ENCODE data around the gene BIRC6.
A peak's percentile ranks its signal among the peaks of the same experiment; 100 is the strongest.
"Not testable (repeated sequence)": the region's sequence is repeated elsewhere in the genome, so short reads cannot be mapped to it uniquely, and the experiment has no call there.

The BIRC6 gene

GRCh38 chr2:32452338-32453064 is 95.7 kb downstream of the BIRC6 start:
- H3K9me3 Mint-ChIP-seq: no peaks in the 10 kb centered on the region
- no peak overlapping the region for H3K4me3 Mint-ChIP-seq
- H3K36me3 Mint-ChIP-seq (ENCODE audit: low read depth): peaks cover 45% of the 10 kb centered on the region
- no peaks in the 10 kb centered on the region for H3K27me3 Mint-ChIP-seq
- ATAC-seq: no peak
- no peak for DNase-seq
- H3K27ac Mint-ChIP-seq: no peak overlapping the region
- H3K4me1 Mint-ChIP-seq: no peaks in the 10 kb centered on the region

GRCh38 chr2:32453242-32454062 is 96.6 kb downstream of the BIRC6 start:
- Mint-ChIP-seq H3K27me3 (no peaks in the 10 kb centered on the region), H3K27ac (no peak overlapping the region), H3K36me3 (ENCODE audit: low read depth) (peaks cover 52% of the 10 kb centered on the region), H3K9me3 (no peaks in the 10 kb centered on the region), H3K4me1 (no peaks in the 10 kb centered on the region), H3K4me3 (no peak overlapping the region)
- ATAC-seq (no peak), DNase-seq (no peak)

GRCh38 chr2:32455816-32456215 is 99.0 kb downstream of the BIRC6 start:
- DNase-seq (no peak), ATAC-seq (no peak)
- Mint-ChIP-seq H3K27ac (no peak overlapping the region), H3K4me1 (no peaks in the 10 kb centered on the region), H3K4me3 (no peak overlapping the region), H3K27me3 (no peaks in the 10 kb centered on the region), H3K9me3 (no peaks in the 10 kb centered on the region), H3K36me3 (ENCODE audit: low read depth) (peaks cover 41% of the 10 kb centered on the region)

- no peaks in the 10 kb centered on the region for H3K9me3 Mint-ChIP-seq
- H3K36me3 Mint-ChIP-seq (ENCODE audit: low read depth): peaks cover 34% of the 10 kb centered on the region
- no peak overlapping the region for H3K4me3 Mint-ChIP-seq
- no peak overlapping the region for H3K27ac Mint-ChIP-seq
- no peak for DNase-seq
- no peaks in the 10 kb centered on the region for H3K27me3 Mint-ChIP-seq
- H3K4me1 Mint-ChIP-seq: no peaks in the 10 kb centered on the region
- no peak for ATAC-seq
These were observed 100.0 kb downstream of the BIRC6 start for GRCh38 chr2:32456808-32457207.

- Mint-ChIP-seq H3K27ac (no peak overlapping the region), H3K4me1 (no peaks in the 10 kb centered on the region), H3K36me3 (ENCODE audit: low read depth) (peaks cover 32% of the 10 kb centered on the region)
These were observed 101.0 kb downstream of the BIRC6 start for GRCh38 chr2:32457814-32458213.

GRCh38 chr2:32460861-32461260 is 104.0 kb downstream of the BIRC6 start:
- H3K4me1 Mint-ChIP-seq, H3K27ac Mint-ChIP-seq, ATAC-seq, DNase-seq, H3K9me3 Mint-ChIP-seq, H3K27me3 Mint-ChIP-seq, H3K4me3 Mint-ChIP-seq: not testable (repeated sequence)
- peaks cover 32% of the 10 kb centered on the region for H3K36me3 Mint-ChIP-seq (ENCODE audit: low read depth)

More at GRCh38 chr2:32457814-32458213, 101.0 kb downstream of the BIRC6 start:
- ATAC-seq: no peak
- Mint-ChIP-seq H3K9me3 (no peaks in the 10 kb centered on the region), H3K27me3 (no peaks in the 10 kb centered on the region), H3K4me3 (no peak overlapping the region)
- no peak for DNase-seq

- ATAC-seq (no peak), DNase-seq (no peak)
- Mint-ChIP-seq H3K27me3 (no peaks in the 10 kb centered on the region), H3K4me3 (no peak overlapping the region), H3K9me3 (no peaks in the 10 kb centered on the region), H3K36me3 (ENCODE audit: low read depth) (peaks cover 32% of the 10 kb centered on the region), H3K27ac (no peak overlapping the region), H3K4me1 (no peaks in the 10 kb centered on the region)
These were observed 106.3 kb downstream of the BIRC6 start for GRCh38 chr2:32463110-32463509.

GRCh38 chr2:32464431-32464830 is 107.6 kb downstream of the BIRC6 start:
- DNase-seq: no peak
- Mint-ChIP-seq H3K4me3 (no peak overlapping the region), H3K9me3 (no peaks in the 10 kb centered on the region), H3K4me1 (no peaks in the 10 kb centered on the region), H3K27me3 (no peaks in the 10 kb centered on the region), H3K36me3 (ENCODE audit: low read depth) (peaks cover 37% of the 10 kb centered on the region), H3K27ac (no peak overlapping the region)
- no peak for ATAC-seq

GRCh38 chr2:32472605-32473004 is 115.8 kb downstream of the BIRC6 start:
- Mint-ChIP-seq H3K27me3 (no peaks in the 10 kb centered on the region), H3K4me1 (peaks cover 10% of the 10 kb centered on the region), H3K9me3 (no peaks in the 10 kb centered on the region), H3K27ac (no peak overlapping the region), H3K36me3 (ENCODE audit: low read depth) (peaks cover 49% of the 10 kb centered on the region), H3K4me3 (no peak overlapping the region)
- DNase-seq (no peak), ATAC-seq (no peak)

- Mint-ChIP-seq H3K36me3 (ENCODE audit: low read depth) (peaks cover 45% of the 10 kb centered on the region), H3K9me3 (no peaks in the 10 kb centered on the region), H3K27ac (no peak overlapping the region), H3K4me3 (no peak overlapping the region), H3K27me3 (no peaks in the 10 kb centered on the region), H3K4me1 (peaks cover 10% of the 10 kb centered on the region)
- DNase-seq (no peak), ATAC-seq (peak; percentile 40)
These were observed 117.6 kb downstream of the BIRC6 start for GRCh38 chr2:32474381-32474780.

GRCh38 chr2:32478889-32479620 is 122.2 kb downstream of the BIRC6 start:
- DNase-seq (no peak), ATAC-seq (no peak)
- Mint-ChIP-seq H3K9me3 (no peaks in the 10 kb centered on the region), H3K36me3 (ENCODE audit: low read depth) (peaks cover 58% of the 10 kb centered on the region), H3K27me3 (no peaks in the 10 kb centered on the region), H3K4me1 (peaks cover 4% of the 10 kb centered on the region), H3K4me3 (no peak overlapping the region), H3K27ac (no peak overlapping the region)

GRCh38 chr2:32479993-32480392 is 123.2 kb downstream of the BIRC6 start:
- peaks cover 56% of the 10 kb centered on the region for H3K36me3 Mint-ChIP-seq (ENCODE audit: low read depth)
- no peaks in the 10 kb centered on the region for H3K9me3 Mint-ChIP-seq
- DNase-seq (no peak), ATAC-seq (no peak)
- peaks cover 3% of the 10 kb centered on the region for H3K4me1 Mint-ChIP-seq
- H3K27ac Mint-ChIP-seq: no peak overlapping the region
- no peaks in the 10 kb centered on the region for H3K27me3 Mint-ChIP-seq
- H3K4me3 Mint-ChIP-seq: no peak overlapping the region

- no peak for ATAC-seq
- DNase-seq: no peak
- Mint-ChIP-seq H3K4me1 (peaks cover 8% of the 10 kb centered on the region), H3K9me3 (no peaks in the 10 kb centered on the region), H3K27ac (no peak overlapping the region), H3K36me3 (ENCODE audit: low read depth) (peaks cover 60% of the 10 kb centered on the region), H3K27me3 (no peaks in the 10 kb centered on the region), H3K4me3 (no peak overlapping the region)
These were observed 125.6 kb downstream of the BIRC6 start for GRCh38 chr2:32482471-32482870.

GRCh38 chr2:32484937-32485336 is 128.1 kb downstream of the BIRC6 start:
- ATAC-seq (peak; percentile 24), DNase-seq (no peak)
- H3K27ac Mint-ChIP-seq: no peak overlapping the region
- H3K27me3 Mint-ChIP-seq: no peaks in the 10 kb centered on the region
- H3K36me3 Mint-ChIP-seq (ENCODE audit: low read depth): peaks cover 53% of the 10 kb centered on the region
- peaks cover 8% of the 10 kb centered on the region for H3K4me1 Mint-ChIP-seq
- no peak overlapping the region for H3K4me3 Mint-ChIP-seq
- H3K9me3 Mint-ChIP-seq: no peaks in the 10 kb centered on the region

GRCh38 chr2:32485399-32485798 is 128.6 kb downstream of the BIRC6 start:
- Mint-ChIP-seq H3K27ac (no peak overlapping the region), H3K36me3 (ENCODE audit: low read depth) (peaks cover 50% of the 10 kb centered on the region), H3K4me1 (peaks cover 8% of the 10 kb centered on the region), H3K4me3 (no peak overlapping the region), H3K9me3 (no peaks in the 10 kb centered on the region), H3K27me3 (no peaks in the 10 kb centered on the region)
- no peak for ATAC-seq
- DNase-seq: no peak

All from activated naive CD8-positive, alpha-beta T cell treated with anti-CD3 and anti-CD28 coated beads, Interleukin-2, amount 50 U/mL, for 24 hours (primary cell).